ENCODE measurements around the gene DUSP7. TPM values are rescaled to one million over a fixed set of nuclear protein-coding genes. Genes with fewer than 3 reads are reported as not detected.
A peak's percentile ranks its signal among the peaks of the same experiment; 100 is the strongest.

DUSP7 gene
- total RNA-seq, 1 experiment from 2014 or later: 18.8 TPM

DNA sequence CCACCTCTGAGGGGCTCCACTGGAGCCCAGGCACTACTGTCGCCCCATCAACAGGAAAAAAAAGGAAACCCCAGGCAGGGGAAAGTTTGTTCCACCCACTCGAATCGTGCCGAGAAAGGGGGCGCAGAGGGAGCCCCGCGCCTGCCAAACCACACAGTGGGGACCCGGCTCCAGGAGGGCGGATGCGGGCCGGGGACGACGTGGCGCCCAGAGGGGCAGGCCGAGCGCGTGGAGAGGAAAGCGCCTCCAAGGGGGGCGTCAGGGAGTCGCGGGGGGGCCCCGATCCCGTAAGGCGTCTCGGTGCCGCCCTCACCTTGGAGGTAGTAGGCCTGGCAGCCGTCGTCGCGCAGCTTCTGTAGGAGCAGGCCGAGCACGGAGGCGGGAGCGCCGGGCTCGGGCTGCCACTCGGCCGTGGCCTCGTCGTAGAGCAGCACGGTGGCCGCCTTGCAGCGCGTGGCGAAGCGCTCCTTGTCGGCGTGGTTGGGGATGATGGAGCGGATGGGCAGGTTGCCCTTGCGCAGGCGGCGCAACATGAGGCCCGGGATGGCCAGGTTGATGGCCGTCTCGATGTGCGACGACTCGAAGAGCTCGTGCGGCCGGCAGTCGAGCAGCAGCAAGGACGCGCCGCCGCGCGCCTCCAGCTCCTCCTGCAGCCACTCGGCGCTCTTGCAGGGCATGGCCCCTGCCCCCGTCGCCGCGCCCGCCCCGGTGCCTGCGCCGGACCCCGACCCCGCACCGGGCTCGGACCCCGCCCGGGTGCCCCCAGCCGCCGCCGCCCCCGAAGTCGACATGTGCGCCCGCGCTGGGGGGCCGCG is 627 bp downstream of the DUSP7 start (continued):
- TF ChIP-seq, protein P1, sequence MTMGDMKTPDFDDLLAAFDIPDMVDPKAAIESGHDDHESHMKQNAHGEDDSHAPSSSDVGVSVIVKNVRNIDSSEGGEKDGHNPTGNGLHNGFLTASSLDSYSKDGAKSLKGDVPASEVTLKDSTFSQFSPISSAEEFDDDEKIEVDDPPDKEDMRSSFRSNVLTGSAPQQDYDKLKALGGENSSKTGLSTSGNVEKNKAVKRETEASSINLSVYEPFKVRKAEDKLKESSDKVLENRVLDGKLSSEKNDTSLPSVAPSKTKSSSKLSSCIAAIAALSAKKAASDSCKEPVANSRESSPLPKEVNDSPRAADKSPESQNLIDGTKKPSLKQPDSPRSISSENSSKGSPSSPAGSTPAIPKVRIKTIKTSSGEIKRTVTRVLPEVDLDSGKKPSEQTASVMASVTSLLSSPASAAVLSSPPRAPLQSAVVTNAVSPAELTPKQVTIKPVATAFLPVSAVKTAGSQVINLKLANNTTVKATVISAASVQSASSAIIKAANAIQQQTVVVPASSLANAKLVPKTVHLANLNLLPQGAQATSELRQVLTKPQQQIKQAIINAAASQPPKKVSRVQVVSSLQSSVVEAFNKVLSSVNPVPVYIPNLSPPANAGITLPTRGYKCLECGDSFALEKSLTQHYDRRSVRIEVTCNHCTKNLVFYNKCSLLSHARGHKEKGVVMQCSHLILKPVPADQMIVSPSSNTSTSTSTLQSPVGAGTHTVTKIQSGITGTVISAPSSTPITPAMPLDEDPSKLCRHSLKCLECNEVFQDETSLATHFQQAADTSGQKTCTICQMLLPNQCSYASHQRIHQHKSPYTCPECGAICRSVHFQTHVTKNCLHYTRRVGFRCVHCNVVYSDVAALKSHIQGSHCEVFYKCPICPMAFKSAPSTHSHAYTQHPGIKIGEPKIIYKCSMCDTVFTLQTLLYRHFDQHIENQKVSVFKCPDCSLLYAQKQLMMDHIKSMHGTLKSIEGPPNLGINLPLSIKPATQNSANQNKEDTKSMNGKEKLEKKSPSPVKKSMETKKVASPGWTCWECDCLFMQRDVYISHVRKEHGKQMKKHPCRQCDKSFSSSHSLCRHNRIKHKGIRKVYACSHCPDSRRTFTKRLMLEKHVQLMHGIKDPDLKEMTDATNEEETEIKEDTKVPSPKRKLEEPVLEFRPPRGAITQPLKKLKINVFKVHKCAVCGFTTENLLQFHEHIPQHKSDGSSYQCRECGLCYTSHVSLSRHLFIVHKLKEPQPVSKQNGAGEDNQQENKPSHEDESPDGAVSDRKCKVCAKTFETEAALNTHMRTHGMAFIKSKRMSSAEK (CRISPR knock-in tag; IDR thresholded peaks at IDR 0.05; ENCODE audit: borderline replicate concordance): no peak
- TF ChIP-seq, protein P2, sequence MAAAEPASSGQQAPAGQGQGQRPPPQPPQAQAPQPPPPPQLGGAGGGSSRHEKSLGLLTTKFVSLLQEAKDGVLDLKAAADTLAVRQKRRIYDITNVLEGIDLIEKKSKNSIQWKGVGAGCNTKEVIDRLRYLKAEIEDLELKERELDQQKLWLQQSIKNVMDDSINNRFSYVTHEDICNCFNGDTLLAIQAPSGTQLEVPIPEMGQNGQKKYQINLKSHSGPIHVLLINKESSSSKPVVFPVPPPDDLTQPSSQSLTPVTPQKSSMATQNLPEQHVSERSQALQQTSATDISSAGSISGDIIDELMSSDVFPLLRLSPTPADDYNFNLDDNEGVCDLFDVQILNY (CRISPR knock-in tag; IDR thresholded peaks at IDR 0.05): 0 out of 2 replicates have a peak, but pooled peaks have one; percentile 31
- TF ChIP-seq, protein P3, sequence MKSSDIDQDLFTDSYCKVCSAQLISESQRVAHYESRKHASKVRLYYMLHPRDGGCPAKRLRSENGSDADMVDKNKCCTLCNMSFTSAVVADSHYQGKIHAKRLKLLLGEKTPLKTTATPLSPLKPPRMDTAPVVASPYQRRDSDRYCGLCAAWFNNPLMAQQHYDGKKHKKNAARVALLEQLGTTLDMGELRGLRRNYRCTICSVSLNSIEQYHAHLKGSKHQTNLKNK (CRISPR knock-in tag; IDR thresholded peaks at IDR 0.05): no peak
- TF ChIP-seq GTF2I (CRISPR knock-in tag; conservative IDR thresholded peaks at IDR 0.05) (no peak), GRHL2 (CRISPR knock-in tag; IDR thresholded peaks at IDR 0.05; ENCODE audit: insufficient replicate concordance, severe bottlenecking) (no peak), TCF7 (CRISPR knock-in tag; IDR thresholded peaks at IDR 0.05; ENCODE audit: low read depth) (no peak), CBFB (CRISPR knock-in tag; IDR thresholded peaks at IDR 0.05; ENCODE audit: low read depth) (no peak), PRRX2 (CRISPR knock-in tag; IDR thresholded peaks at IDR 0.05) (no peak), ZBTB21 (CRISPR knock-in tag; IDR thresholded peaks at IDR 0.05; ENCODE audit: borderline replicate concordance) (peak; percentile 71; the same call in 1 of the 2 replicates), ZNF423 (CRISPR knock-in tag; IDR thresholded peaks at IDR 0.05) (no peak)
- TF ChIP-seq, protein P4, sequence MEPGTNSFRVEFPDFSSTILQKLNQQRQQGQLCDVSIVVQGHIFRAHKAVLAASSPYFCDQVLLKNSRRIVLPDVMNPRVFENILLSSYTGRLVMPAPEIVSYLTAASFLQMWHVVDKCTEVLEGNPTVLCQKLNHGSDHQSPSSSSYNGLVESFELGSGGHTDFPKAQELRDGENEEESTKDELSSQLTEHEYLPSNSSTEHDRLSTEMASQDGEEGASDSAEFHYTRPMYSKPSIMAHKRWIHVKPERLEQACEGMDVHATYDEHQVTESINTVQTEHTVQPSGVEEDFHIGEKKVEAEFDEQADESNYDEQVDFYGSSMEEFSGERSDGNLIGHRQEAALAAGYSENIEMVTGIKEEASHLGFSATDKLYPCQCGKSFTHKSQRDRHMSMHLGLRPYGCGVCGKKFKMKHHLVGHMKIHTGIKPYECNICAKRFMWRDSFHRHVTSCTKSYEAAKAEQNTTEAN (CRISPR knock-in tag; IDR thresholded peaks at IDR 0.05): 0 out of 2 replicates have a peak, but pooled peaks have one; percentile 60

DNA sequence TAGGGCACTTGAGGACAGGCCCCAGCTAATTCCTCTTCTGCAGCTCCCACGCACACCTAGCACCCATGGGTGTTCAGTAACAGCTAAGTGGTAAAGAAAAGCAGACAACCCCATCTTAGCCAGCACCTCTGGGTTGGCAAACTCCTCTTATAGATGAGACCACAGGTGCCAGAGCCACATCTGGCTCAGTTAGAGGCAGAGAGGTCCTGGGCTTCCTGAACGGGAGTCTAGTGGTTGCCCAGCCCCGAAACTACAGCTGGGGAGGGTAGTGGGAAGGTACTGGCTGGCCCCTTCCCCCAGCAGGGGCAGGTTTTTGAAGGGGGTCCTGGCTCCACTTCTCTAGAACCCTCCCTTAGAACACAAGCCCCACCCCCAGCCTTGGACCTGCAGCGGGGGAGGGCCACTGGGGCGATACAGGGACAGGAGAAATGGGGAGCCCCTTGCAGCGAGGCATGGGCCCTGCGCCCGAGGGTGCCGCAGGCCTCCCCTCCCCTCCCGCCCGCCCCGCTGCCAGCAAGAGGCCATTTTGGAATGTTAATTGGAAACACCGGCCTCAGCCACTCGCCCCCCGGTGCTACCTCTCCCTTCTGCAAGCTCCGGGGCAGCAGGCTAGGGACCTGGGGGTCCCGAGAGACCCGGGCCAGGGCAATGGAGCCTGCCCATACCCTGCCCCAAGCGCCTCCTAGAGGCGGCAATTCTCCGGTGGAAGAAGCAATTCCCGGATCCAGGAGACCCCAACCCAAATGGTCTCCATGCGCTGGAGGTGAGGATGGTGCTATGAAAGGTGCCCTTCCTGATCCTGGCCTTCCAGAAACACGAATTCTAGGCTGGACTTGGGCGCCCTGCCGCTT is 1.5 kb downstream of the DUSP7 start:
- Mint-ChIP-seq H3K27ac (no peak overlapping the region), H3K9me3 (no peaks in the 10 kb centered on the region), H3K4me3 (peak overlapping the region; percentile 84), H3K36me3 (peaks cover 20% of the 10 kb centered on the region), H3K27me3 (ENCODE audit: low read depth) (peaks cover 20% of the 10 kb centered on the region), H3K4me1 (peaks cover 30% of the 10 kb centered on the region)
- CTCF ChIA-PET: interaction anchor here (0.6 to 8.3 kb wide), 18 partner anchors 11 to 100 kb away, joined by 3 to 382 read pairs (median 9); partner anchors contain the start of genes ABHD14B, ACY1 and POC1A
- TF ChIP-seq TCF7 (CRISPR knock-in tag; IDR thresholded peaks at IDR 0.05; ENCODE audit: low read depth): 0 out of 2 replicates have a peak, but pooled peaks have one; percentile 6
- TF ChIP-seq KAT7 (CRISPR knock-in tag; IDR thresholded peaks at IDR 0.05; ENCODE audit: borderline replicate concordance): no peak
- peak; percentile 58 for DNase-seq (ENCODE audit: low spot score)
- no peak for ATAC-seq
- POLR2A ChIA-PET: no interaction called here

Measured in WTC11 (cell line).